ENCODE data around the gene TNFRSF6B.

TNFRSF6B gene

DNA sequence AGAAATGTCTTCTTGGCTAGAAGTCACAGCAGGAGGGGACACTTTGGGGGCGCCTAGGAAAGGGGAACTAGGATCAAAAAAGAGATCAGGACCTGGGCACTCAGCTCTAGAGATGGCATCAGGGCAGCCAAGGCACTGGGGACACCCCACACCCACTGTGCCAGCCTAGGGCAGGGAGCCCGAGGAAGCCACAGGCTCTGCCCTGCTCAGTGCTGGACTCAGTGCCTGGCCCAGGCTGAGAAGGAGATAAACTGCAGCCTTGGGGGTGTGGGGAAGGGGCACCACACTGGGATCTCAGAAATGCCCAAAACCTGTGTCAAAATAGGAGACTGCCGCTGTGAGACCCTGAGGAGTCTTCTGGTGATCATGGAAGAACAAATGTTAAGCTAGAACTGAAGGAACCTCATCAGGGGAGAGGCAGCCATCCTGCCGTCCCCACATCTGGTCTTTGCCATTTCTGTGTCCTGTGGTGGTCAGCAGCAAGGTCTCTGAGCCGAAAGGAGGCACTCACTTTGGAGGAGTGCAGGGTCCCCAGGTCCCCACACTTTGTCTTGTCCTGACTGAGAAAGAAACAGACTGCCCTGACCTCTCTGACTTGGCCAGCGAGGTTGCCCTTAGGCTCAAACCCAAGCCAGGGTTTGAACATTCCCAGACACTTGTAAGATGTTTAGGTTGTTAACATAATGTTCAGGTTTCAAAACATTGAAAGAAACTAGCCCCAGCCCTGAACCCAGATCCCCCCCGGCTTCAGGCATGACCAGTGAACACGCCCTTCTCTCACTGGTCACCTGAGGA, 9.0 kb downstream of the TNFRSF6B start:
- Histone ChIP-seq H3K79me2 (ENCODE audit: control insufficient read depth, insufficient read depth, low read length, unreplicated experiment) (peaks cover 51% of the 10 kb centered on the region), H3K36me3 (ENCODE audit: insufficient read depth, low read length) (0 out of 2 replicates have a peak, but pooled peaks cover 2% of the 10 kb centered on the region), H3K4me3 (ENCODE audit: low read depth, low read length) (no peak overlapping the region; the same call in 1 of the 2 replicates), H2AFZ (ENCODE audit: low read length, unreplicated experiment) (no peak overlapping the region), H3K27ac (ENCODE audit: low read depth, low read length) (no peak overlapping the region), H3K4me1 (ENCODE audit: control insufficient read depth, insufficient read depth, low read length, unreplicated experiment) (peaks cover 28% of the 10 kb centered on the region), H3K27me3 (ENCODE audit: insufficient read depth, low read length) (no peaks in the 10 kb centered on the region)

DNA sequence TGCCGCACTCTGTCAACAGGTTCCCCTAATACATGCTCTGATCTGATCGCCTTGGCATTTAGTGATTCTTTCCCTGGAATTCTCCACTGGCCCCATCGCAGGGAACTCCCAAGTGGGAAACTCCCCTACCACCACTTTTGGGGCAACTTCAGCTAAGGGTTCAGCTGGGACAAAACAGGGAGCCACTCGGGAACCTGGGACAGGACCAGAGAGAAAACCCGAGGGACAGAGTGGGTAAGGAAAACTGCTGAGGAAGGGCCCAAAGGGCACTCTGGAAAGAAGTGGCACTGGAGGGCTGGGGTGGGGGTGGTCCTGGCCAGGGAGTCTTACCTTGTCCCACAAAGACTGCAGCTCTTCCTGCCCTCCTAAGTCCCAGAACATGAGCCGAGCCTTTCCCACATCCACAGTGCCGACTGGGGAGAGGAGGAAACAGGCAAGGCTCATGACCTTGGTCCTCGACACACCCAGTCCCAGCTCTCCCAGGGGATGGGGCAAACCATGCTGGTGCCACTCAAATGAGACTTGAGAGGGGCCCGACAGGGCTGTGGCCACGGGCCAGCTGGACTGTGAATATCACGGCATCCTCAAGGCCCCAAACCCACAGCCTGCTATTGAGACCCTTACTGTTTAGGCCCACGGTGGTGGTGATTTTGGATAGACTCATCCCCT, 9.7 kb downstream of the TNFRSF6B start:
- H3K4me1 ChIP-seq (ENCODE audit: control insufficient read depth, insufficient read depth, low read length, unreplicated experiment) = peaks cover 23% of the 10 kb centered on the region
- peaks cover 58% of the 10 kb centered on the region for H3K79me2 ChIP-seq (ENCODE audit: control insufficient read depth, insufficient read depth, low read length, unreplicated experiment)
- H3K27me3 ChIP-seq (ENCODE audit: insufficient read depth, low read length) = no peaks in the 10 kb centered on the region
- peak overlapping the region; percentile 60; the same call in 1 of the 2 replicates for H3K27ac ChIP-seq (ENCODE audit: low read depth, low read length)
- H3K4me3 ChIP-seq (ENCODE audit: low read depth, low read length) = peak overlapping the region; percentile 85
- H2AFZ ChIP-seq (ENCODE audit: low read length, unreplicated experiment) = no peak overlapping the region
- H3K36me3 ChIP-seq (ENCODE audit: insufficient read depth, low read length) = peaks cover 7% of the 10 kb centered on the region

DNA sequence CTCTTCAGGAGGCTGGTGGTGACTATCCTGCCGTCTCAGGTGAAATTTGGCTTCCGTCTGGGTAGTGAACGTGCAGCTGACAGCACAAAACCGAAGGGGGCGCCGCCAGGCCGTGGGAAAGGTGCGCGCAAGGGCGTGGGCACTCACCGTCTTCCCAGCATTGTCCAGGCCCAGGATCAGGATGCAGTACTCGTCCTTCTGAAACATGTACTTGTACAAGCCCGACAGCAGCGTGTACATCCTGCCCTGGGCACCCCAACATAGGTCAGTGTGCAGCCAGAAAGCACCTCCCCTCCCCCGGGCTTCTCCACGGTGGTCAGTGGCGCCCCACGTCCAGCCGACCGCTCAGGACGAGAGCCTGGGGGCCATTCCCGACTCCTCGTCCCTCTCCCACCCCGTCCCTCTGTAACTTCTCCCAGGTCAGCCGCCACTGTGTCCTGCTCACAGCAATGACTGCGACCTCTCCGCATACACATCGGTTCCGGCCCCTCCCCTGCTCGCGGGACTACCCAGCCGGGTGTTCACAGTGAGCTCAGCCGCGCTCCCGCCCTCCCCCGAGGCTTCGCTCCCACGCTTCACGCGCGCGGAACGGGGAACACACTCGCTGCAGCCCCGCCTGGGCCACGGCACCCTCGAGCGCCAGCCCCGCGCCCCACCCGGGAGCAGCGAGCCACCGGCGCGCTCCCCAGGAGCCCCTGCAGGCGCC, 10.6 kb downstream of the TNFRSF6B start:
- no peaks in the 10 kb centered on the region for H3K27me3 ChIP-seq (ENCODE audit: insufficient read depth, low read length)
- H3K79me2 ChIP-seq (ENCODE audit: control insufficient read depth, insufficient read depth, low read length, unreplicated experiment) = peaks cover 66% of the 10 kb centered on the region
- peaks cover 15% of the 10 kb centered on the region for H3K36me3 ChIP-seq (ENCODE audit: insufficient read depth, low read length)
- H2AFZ ChIP-seq (ENCODE audit: low read length, unreplicated experiment) = peak overlapping the region; percentile 59
- H3K27ac ChIP-seq (ENCODE audit: low read depth, low read length) = peak overlapping the region; percentile 60
- peak overlapping the region; percentile 85 for H3K4me3 ChIP-seq (ENCODE audit: low read depth, low read length)
- peaks cover 23% of the 10 kb centered on the region for H3K4me1 ChIP-seq (ENCODE audit: control insufficient read depth, insufficient read depth, low read length, unreplicated experiment)

DNA sequence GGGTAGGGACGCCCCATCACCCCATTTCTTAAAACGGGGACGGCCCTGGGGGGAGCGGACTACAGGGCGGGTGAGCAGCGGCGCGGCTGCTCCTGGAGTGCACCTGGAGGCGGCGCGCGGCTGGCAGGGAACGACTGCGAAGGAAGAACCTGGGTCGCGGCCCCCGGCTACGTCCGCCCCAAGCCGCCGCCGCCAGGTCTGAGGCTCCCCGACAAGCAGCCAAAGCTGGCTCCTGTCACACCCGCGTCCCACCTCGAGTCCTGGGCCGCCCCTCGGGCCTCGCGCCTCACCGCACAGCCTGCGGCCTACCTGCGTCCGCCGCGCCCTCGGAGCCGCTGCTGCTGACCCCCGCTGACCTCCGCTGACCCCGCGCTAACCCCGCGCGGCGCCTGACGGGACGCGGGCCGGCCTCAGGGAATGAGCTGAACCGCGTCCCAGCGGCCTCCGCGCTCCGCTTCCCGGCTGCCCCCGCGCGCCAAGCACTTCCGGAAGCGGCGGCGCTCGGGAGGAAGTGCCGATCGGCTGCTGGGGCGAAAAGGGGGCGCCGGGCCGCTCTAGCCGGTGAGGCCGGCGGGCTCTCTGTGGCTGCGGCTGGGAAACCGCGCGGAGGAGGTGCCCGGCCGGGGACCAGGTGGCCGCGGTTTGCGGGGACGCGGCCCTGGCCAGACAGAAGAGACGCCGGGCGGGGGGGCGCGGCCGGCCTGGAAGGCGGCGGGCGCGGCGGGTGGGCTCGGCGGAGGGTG, 11.3 kb downstream of the TNFRSF6B start, which contains the start of the genes ARFRP1 and ZGPAT:
ARFRP1 (minus strand) TSS at position 419 of the 743 bp plus-strand sequence. CDS start 885 bp downstream, outside the sequence.
ZGPAT (plus strand) TSS at position 482 of the 743 bp plus-strand sequence. CDS start 542 bp downstream, outside the sequence.
- Histone ChIP-seq H2AFZ (ENCODE audit: low read length, unreplicated experiment) (peak within 1 kb of the TSS; percentile 66), H3K79me2 (ENCODE audit: control insufficient read depth, insufficient read depth, low read length, unreplicated experiment) (peaks cover 73% of the 10 kb centered on the region), H3K27me3 (ENCODE audit: insufficient read depth, low read length) (no peaks in the 10 kb centered on the region), H3K4me3 (ENCODE audit: low read depth, low read length) (peak within 1 kb of the TSS; percentile 85), H3K4me1 (ENCODE audit: control insufficient read depth, insufficient read depth, low read length, unreplicated experiment) (peaks cover 23% of the 10 kb centered on the region), H3K27ac (ENCODE audit: low read depth, low read length) (peak within 1 kb of the TSS; percentile 60), H3K36me3 (ENCODE audit: insufficient read depth, low read length) (peaks cover 22% of the 10 kb centered on the region)

- no peaks in the 10 kb centered on the region for H3K27me3 ChIP-seq (ENCODE audit: insufficient read depth, low read length)
- no peak overlapping the region for H3K27ac ChIP-seq (ENCODE audit: low read depth, low read length)
- peaks cover 23% of the 10 kb centered on the region for H3K4me1 ChIP-seq (ENCODE audit: control insufficient read depth, insufficient read depth, low read length, unreplicated experiment)
- H2AFZ ChIP-seq (ENCODE audit: low read length, unreplicated experiment) = peak overlapping the region; percentile 66
- H3K36me3 ChIP-seq (ENCODE audit: insufficient read depth, low read length) = peaks cover 25% of the 10 kb centered on the region
- H3K4me3 ChIP-seq (ENCODE audit: low read depth, low read length) = peak overlapping the region; percentile 85
- peaks cover 75% of the 10 kb centered on the region for H3K79me2 ChIP-seq (ENCODE audit: control insufficient read depth, insufficient read depth, low read length, unreplicated experiment)
These were observed 12.1 kb downstream of the TNFRSF6B start for GRCh38 chr20:63708301-63709148.

GRCh38 chr20:63709149-63709527, 12.7 kb downstream of the TNFRSF6B start:
- Histone ChIP-seq H3K4me3 (ENCODE audit: low read depth, low read length) (peak overlapping the region; percentile 85), H2AFZ (ENCODE audit: low read length, unreplicated experiment) (no peak overlapping the region), H3K27ac (ENCODE audit: low read depth, low read length) (no peak overlapping the region), H3K79me2 (ENCODE audit: control insufficient read depth, insufficient read depth, low read length, unreplicated experiment) (peaks cover 77% of the 10 kb centered on the region), H3K36me3 (ENCODE audit: insufficient read depth, low read length) (peaks cover 28% of the 10 kb centered on the region), H3K4me1 (ENCODE audit: control insufficient read depth, insufficient read depth, low read length, unreplicated experiment) (peaks cover 23% of the 10 kb centered on the region), H3K27me3 (ENCODE audit: insufficient read depth, low read length) (no peaks in the 10 kb centered on the region)

- H2AFZ ChIP-seq (ENCODE audit: low read length, unreplicated experiment) = no peak overlapping the region
- peaks cover 73% of the 10 kb centered on the region for H3K79me2 ChIP-seq (ENCODE audit: control insufficient read depth, insufficient read depth, low read length, unreplicated experiment)
- peaks cover 39% of the 10 kb centered on the region for H3K36me3 ChIP-seq (ENCODE audit: insufficient read depth, low read length)
These were observed 14.7 kb downstream of the TNFRSF6B start for GRCh38 chr20:63711085-63711645.

GRCh38 chr20:63712191-63712590, 15.7 kb downstream of the TNFRSF6B start:
- Histone ChIP-seq H3K4me3 (ENCODE audit: low read depth, low read length) (no peak overlapping the region), H3K4me1 (ENCODE audit: control insufficient read depth, insufficient read depth, low read length, unreplicated experiment) (peaks cover 7% of the 10 kb centered on the region), H3K36me3 (ENCODE audit: insufficient read depth, low read length) (peaks cover 39% of the 10 kb centered on the region), H3K27me3 (ENCODE audit: insufficient read depth, low read length) (no peaks in the 10 kb centered on the region), H2AFZ (ENCODE audit: low read length, unreplicated experiment) (no peak overlapping the region), H3K79me2 (ENCODE audit: control insufficient read depth, insufficient read depth, low read length, unreplicated experiment) (peaks cover 71% of the 10 kb centered on the region), H3K27ac (ENCODE audit: low read depth, low read length) (no peak overlapping the region)

More at GRCh38 chr20:63711085-63711645, 14.7 kb downstream of the TNFRSF6B start:
- no peak overlapping the region for H3K27ac ChIP-seq (ENCODE audit: low read depth, low read length)
- H3K4me1 ChIP-seq (ENCODE audit: control insufficient read depth, insufficient read depth, low read length, unreplicated experiment) = peaks cover 13% of the 10 kb centered on the region
- no peaks in the 10 kb centered on the region for H3K27me3 ChIP-seq (ENCODE audit: insufficient read depth, low read length)
- no peak overlapping the region for H3K4me3 ChIP-seq (ENCODE audit: low read depth, low read length)

- Histone ChIP-seq H3K27me3 (ENCODE audit: insufficient read depth, low read length) (no peaks in the 10 kb centered on the region), H3K36me3 (ENCODE audit: insufficient read depth, low read length) (peaks cover 55% of the 10 kb centered on the region), H3K4me1 (ENCODE audit: control insufficient read depth, insufficient read depth, low read length, unreplicated experiment) (no peaks in the 10 kb centered on the region), H3K27ac (ENCODE audit: low read depth, low read length) (no peak overlapping the region), H3K79me2 (ENCODE audit: control insufficient read depth, insufficient read depth, low read length, unreplicated experiment) (peaks cover 59% of the 10 kb centered on the region), H2AFZ (ENCODE audit: low read length, unreplicated experiment) (no peak overlapping the region), H3K4me3 (ENCODE audit: low read depth, low read length) (no peak overlapping the region)
These were observed 18.4 kb downstream of the TNFRSF6B start for GRCh38 chr20:63714858-63715257.

Measured in ACC112 (cell line).